HEK293T (cell line): ENCODE data around the gene OR2T2.
"Not testable (repeated sequence)": the region's sequence is repeated elsewhere in the genome, so short reads cannot be mapped to it uniquely, and the experiment has no call there.

Experiments
- BHLHE40 ChIP-seq: fragments of 450-650 bp; IDR thresholded peaks from 2 replicates; pipeline ENCODE4 v1.6.1; 2016; ENCODE audit warnings: mild to moderate bottlenecking, moderate library complexity, borderline replicate concordance
- CTBP1 ChIP-seq: fragments of 450-650 bp; IDR thresholded peaks from 2 replicates; pipeline ENCODE4 v1.6.1; 2016; ENCODE audit warnings: borderline replicate concordance
- ELF4 ChIP-seq: fragments of 450-650 bp; IDR thresholded peaks from 2 replicates; pipeline ENCODE4 v1.6.1; 2017; ENCODE audit warnings: antibody characterized with exemption
- FOXA1 ChIP-seq: fragments of 450-650 bp; IDR thresholded peaks from 2 replicates; pipeline ENCODE4 v1.6.1; 2016; ENCODE audit warnings: mild to moderate bottlenecking
- FOXK2 ChIP-seq: fragments of 450-650 bp; IDR thresholded peaks from 2 replicates; pipeline ENCODE4 v1.6.1; 2016; ENCODE audit warnings: mild to moderate bottlenecking
- FOXM1 ChIP-seq: fragments of 450-650 bp; IDR thresholded peaks from 2 replicates; pipeline ENCODE4 v1.6.1; 2017; ENCODE audit warnings: mild to moderate bottlenecking, borderline replicate concordance
- HDGF ChIP-seq: fragments of 450-650 bp; IDR thresholded peaks from 2 replicates; pipeline ENCODE4 v1.6.1; 2017; ENCODE audit warnings: antibody characterized with exemption, borderline replicate concordance
- NFRKB ChIP-seq: fragments of 450-650 bp; IDR thresholded peaks from 2 replicates; pipeline ENCODE4 v1.6.1; 2016; ENCODE audit warnings: mild to moderate bottlenecking, moderate library complexity
- SP1 ChIP-seq: fragments of 450-650 bp; IDR thresholded peaks from 2 replicates; pipeline ENCODE4 v1.6.1; 2017
- SUZ12 ChIP-seq: fragments of 450-650 bp; IDR thresholded peaks from 2 replicates; pipeline ENCODE4 v1.6.1; 2016; ENCODE audit warnings: mild to moderate bottlenecking
- ZNF384 ChIP-seq: fragments of 450-650 bp; IDR thresholded peaks from 2 replicates; pipeline ENCODE4 v1.6.1; 2016

DNA sequence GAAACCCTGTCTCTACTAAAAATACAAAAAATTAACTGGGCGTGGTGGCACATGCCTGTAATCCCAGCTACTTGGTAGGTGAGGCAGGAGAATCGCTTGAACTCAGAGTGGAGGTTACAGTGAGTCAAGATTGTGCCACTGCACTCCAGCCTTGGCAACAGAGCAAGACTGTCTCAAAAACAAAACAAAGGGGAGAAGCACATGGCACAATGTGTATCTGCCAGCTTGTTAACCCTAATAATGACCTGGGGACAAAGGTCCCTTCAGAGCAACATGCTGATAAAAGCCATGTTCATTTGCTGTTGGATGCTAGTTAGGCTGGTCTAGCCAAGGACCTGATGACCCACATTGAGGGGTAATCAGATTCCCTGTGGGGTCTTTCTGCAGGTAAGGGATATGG lies 11.2 kb downstream of the OR2T2 start:
- not testable (repeated sequence) for TF ChIP-seq ZNF384, BHLHE40, SUZ12, FOXK2, FOXM1, CTBP1, SP1, ELF4, FOXA1, NFRKB, HDGF
